GM10266 (cell line): ENCODE data around the gene ARHGAP25.
A peak's percentile ranks its signal among the peaks of the same experiment; 100 is the strongest.

Source experiments
- DNase-seq: peaks from one replicate; pipeline ENCODE4 v3.0.0; 2012; ENCODE audit errors: extremely low spot score
- CTCF ChIP-seq: IDR thresholded peaks from 2 replicates; pipeline ENCODE4 v1.5.1; 2012; ENCODE audit warnings: mild to moderate bottlenecking, low read depth; ENCODE audit not compliant: control insufficient read depth, insufficient read depth; ENCODE audit errors: missing control alignments

The ARHGAP25 gene

GRCh38 chr2:68709421-68709911 is 25.1 kb upstream of the ARHGAP25 start:
- no peak for DNase-seq
- TF ChIP-seq CTCF = peak; percentile 69

- no peak for TF ChIP-seq CTCF
- no peak for DNase-seq
Measured at GRCh38 chr2:68710336-68710735, 24.3 kb upstream of the ARHGAP25 start.

GRCh38 chr2:68710756-68711155 is 23.9 kb upstream of the ARHGAP25 start:
- TF ChIP-seq CTCF = no peak
- DNase-seq = no peak

GRCh38 chr2:68714866-68715265 is 19.7 kb upstream of the ARHGAP25 start:
- no peak for TF ChIP-seq CTCF
- DNase-seq = peak; percentile 37

GRCh38 chr2:68715353-68716041 is 19.1 kb upstream of the ARHGAP25 start:
- peak; percentile 81 for TF ChIP-seq CTCF
- DNase-seq = peak; percentile 62

GRCh38 chr2:68716604-68717304 is 17.9 kb upstream of the ARHGAP25 start:
- no peak for TF ChIP-seq CTCF
- DNase-seq = no peak

GRCh38 chr2:68717305-68717661 is 17.3 kb upstream of the ARHGAP25 start:
- no peak for TF ChIP-seq CTCF
- DNase-seq = no peak
